T-helper 2 cell treated with Interferon-gamma antibody and Interleukin-4, amounts not matched to agents 5 μg/mL and 100 μg/mL, for 36 hours (primary cell): ENCODE results near the gene METTL24.

Experiments
- DNase-seq: peaks from one replicate; pipeline ENCODE4 v3.0.0; 2021; ENCODE audit warnings: low spot score
- H3K27ac Mint-ChIP-seq: one replicate; pipeline ENCODE4 v1.8.0; 2021; ENCODE audit warnings: mild to moderate bottlenecking, mixed read lengths
- H3K27me3 Mint-ChIP-seq: one replicate; pipeline ENCODE4 v1.8.0; 2021; ENCODE audit warnings: low read depth, mixed read lengths
- H3K36me3 Mint-ChIP-seq: one replicate; pipeline ENCODE4 v1.8.0; 2021; ENCODE audit warnings: low read depth, mixed read lengths
- H3K4me1 Mint-ChIP-seq: one replicate; pipeline ENCODE4 v1.8.0; 2021; ENCODE audit warnings: low read depth, mixed read lengths
- H3K4me3 Mint-ChIP-seq: one replicate; pipeline ENCODE4 v1.8.0; 2022; ENCODE audit warnings: mild to moderate bottlenecking, moderate library complexity, mixed read lengths
- H3K9me3 Mint-ChIP-seq: one replicate; pipeline ENCODE4 v1.8.0; 2021; ENCODE audit warnings: mixed read lengths

The METTL24 gene

GRCh38 chr6:110226261-110226660 lies 131.9 kb downstream of the METTL24 start:
- Mint-ChIP-seq H3K27ac (no peak overlapping the region), H3K27me3 (no peaks in the 10 kb centered on the region), H3K4me3 (no peak overlapping the region), H3K4me1 (no peaks in the 10 kb centered on the region), H3K9me3 (no peaks in the 10 kb centered on the region), H3K36me3 (peaks cover 28% of the 10 kb centered on the region)
- no peak for DNase-seq

DNA sequence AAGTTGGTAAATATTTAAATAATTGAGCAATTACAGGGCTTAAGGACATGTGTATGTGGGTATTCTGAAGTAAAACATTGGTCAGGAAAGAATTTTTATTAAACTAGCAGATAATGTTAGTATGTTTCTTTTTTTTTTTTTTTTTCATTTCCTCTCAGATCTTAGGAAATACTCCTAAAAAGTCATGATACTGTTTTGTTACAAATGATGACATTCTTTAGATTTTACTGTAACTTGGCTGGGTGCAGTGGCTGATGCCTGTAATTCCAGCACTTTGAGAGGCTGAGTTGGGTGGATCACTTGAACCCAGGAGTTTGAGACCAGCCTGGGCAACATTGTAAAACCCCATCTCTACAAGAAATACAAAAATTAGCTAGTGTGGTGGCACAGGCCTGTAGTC lies 136.4 kb downstream of the METTL24 start:
- no peaks in the 10 kb centered on the region for H3K9me3 Mint-ChIP-seq
- H3K4me3 Mint-ChIP-seq, result no peak overlapping the region
- H3K27ac Mint-ChIP-seq, result no peak overlapping the region
- H3K36me3 Mint-ChIP-seq, result peaks cover 37% of the 10 kb centered on the region
- no peaks in the 10 kb centered on the region for H3K4me1 Mint-ChIP-seq
- DNase-seq, result no peak
- H3K27me3 Mint-ChIP-seq, result no peaks in the 10 kb centered on the region

DNA sequence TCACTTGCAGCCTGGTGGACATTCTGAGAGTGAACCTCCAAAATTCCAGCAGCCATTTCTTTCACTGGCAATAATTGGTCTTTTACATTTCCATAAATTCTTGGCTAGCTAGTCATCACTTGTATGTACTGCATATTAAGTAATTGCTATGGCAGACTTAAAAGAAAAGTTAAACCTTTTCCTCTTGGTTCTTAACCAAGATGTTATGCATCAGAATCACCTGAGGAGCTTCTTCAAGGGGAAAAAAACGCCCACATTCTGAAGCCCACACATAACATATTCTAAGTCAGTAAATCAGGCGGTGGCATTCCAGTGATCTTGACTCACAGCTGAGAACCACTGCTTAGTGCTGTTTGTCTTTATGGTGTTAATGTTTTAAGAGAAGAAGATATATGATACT lies 140.9 kb downstream of the METTL24 start:
- Mint-ChIP-seq H3K36me3 (peaks cover 58% of the 10 kb centered on the region), H3K27me3 (no peaks in the 10 kb centered on the region)
- DNase-seq, result no peak

GRCh38 chr6:110216140-110216539 lies 142.0 kb downstream of the METTL24 start:
- Mint-ChIP-seq H3K27me3 (no peaks in the 10 kb centered on the region), H3K36me3 (peaks cover 56% of the 10 kb centered on the region), H3K4me3 (no peak overlapping the region), H3K9me3 (no peaks in the 10 kb centered on the region), H3K27ac (no peak overlapping the region), H3K4me1 (no peaks in the 10 kb centered on the region)
- no peak for DNase-seq

More for the DNA sequence above, 140.9 kb downstream of the METTL24 start:
- no peak overlapping the region for H3K4me3 Mint-ChIP-seq
- no peak overlapping the region for H3K27ac Mint-ChIP-seq
- no peaks in the 10 kb centered on the region for H3K4me1 Mint-ChIP-seq
- H3K9me3 Mint-ChIP-seq, result no peaks in the 10 kb centered on the region

- Mint-ChIP-seq H3K4me3 (no peak overlapping the region), H3K9me3 (no peaks in the 10 kb centered on the region), H3K27ac (no peak overlapping the region), H3K4me1 (no peaks in the 10 kb centered on the region), H3K27me3 (no peaks in the 10 kb centered on the region), H3K36me3 (peaks cover 49% of the 10 kb centered on the region)
- DNase-seq, result no peak
Observed at GRCh38 chr6:110214338-110214737, 143.8 kb downstream of the METTL24 start.

DNA sequence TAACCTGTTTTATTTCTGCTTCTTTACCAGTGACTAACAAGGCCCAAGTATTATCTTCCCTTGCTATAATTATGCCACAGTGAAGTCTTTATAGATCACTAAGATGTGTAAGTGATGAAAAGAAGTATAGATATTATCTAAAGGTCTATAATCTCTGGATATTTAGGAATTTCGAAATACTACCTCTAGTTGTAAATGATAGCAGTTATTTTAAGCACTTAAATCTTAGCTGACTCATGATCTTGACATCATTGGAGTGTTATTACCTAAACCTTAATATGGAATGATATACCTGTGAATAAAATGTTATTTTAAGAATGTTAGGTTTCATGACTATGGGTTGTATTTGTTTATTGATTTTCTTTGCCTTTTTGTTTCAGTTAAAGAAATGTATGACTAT lies 146.4 kb downstream of the METTL24 start:
- no peaks in the 10 kb centered on the region for H3K27me3 Mint-ChIP-seq
- no peaks in the 10 kb centered on the region for H3K4me1 Mint-ChIP-seq
- peaks cover 48% of the 10 kb centered on the region for H3K36me3 Mint-ChIP-seq
- DNase-seq, result no peak
- H3K27ac Mint-ChIP-seq, result no peak overlapping the region
- H3K4me3 Mint-ChIP-seq, result no peak overlapping the region
- H3K9me3 Mint-ChIP-seq, result no peaks in the 10 kb centered on the region

- H3K27me3 Mint-ChIP-seq, result no peaks in the 10 kb centered on the region
- DNase-seq, result no peak
- H3K4me1 Mint-ChIP-seq, result peaks cover 1% of the 10 kb centered on the region
- H3K27ac Mint-ChIP-seq, result no peak overlapping the region
- H3K4me3 Mint-ChIP-seq, result no peak overlapping the region
- no peaks in the 10 kb centered on the region for H3K9me3 Mint-ChIP-seq
- H3K36me3 Mint-ChIP-seq, result peaks cover 22% of the 10 kb centered on the region
Observed at GRCh38 chr6:110207652-110208051, 150.5 kb downstream of the METTL24 start.

- Mint-ChIP-seq H3K4me1 (peaks cover 1% of the 10 kb centered on the region), H3K9me3 (no peaks in the 10 kb centered on the region), H3K27ac (no peak overlapping the region), H3K27me3 (no peaks in the 10 kb centered on the region), H3K36me3 (peaks cover 6% of the 10 kb centered on the region), H3K4me3 (no peak overlapping the region)
- DNase-seq, result no peak
Observed at GRCh38 chr6:110201151-110201884, 156.8 kb downstream of the METTL24 start.

GRCh38 chr6:110198561-110198960 lies 159.6 kb downstream of the METTL24 start:
- Mint-ChIP-seq H3K27ac (no peak overlapping the region), H3K36me3 (peaks cover 14% of the 10 kb centered on the region), H3K4me1 (no peaks in the 10 kb centered on the region), H3K4me3 (no peak overlapping the region), H3K9me3 (no peaks in the 10 kb centered on the region), H3K27me3 (no peaks in the 10 kb centered on the region)
- DNase-seq, result no peak

DNA sequence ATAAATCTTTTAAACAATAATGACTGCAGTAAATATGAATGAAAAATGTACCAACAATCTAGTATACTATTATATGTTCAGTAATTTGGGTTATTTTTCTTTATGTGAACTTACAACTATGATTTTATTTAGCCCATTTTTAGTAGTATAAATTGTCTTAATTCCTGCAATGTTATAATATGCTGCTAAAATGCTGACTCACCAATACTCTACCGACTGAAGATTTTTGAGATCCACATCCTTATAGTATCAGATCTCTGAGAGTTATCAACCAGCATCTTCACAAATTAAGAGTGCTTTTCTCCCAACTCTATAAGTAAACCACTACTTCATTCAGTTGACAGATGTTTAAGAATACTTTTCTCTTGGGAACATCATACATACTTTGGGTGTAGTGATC lies 161.3 kb downstream of the METTL24 start:
- no peaks in the 10 kb centered on the region for H3K27me3 Mint-ChIP-seq
- no peaks in the 10 kb centered on the region for H3K4me1 Mint-ChIP-seq
- no peaks in the 10 kb centered on the region for H3K9me3 Mint-ChIP-seq
- peaks cover 16% of the 10 kb centered on the region for H3K36me3 Mint-ChIP-seq
- H3K27ac Mint-ChIP-seq, result no peak overlapping the region
- DNase-seq, result no peak
- H3K4me3 Mint-ChIP-seq, result no peak overlapping the region

- Mint-ChIP-seq H3K4me1 (no peaks in the 10 kb centered on the region), H3K27me3 (no peaks in the 10 kb centered on the region), H3K4me3 (no peak overlapping the region), H3K9me3 (no peaks in the 10 kb centered on the region), H3K27ac (no peak overlapping the region), H3K36me3 (peaks cover 16% of the 10 kb centered on the region)
- DNase-seq, result no peak
Observed at GRCh38 chr6:110195639-110196038, 162.5 kb downstream of the METTL24 start.
